ENCODE results near the gene PODXL2. TPM values are rescaled to one million over a fixed set of nuclear protein-coding genes. Genes with fewer than 3 reads are reported as not detected.

Gene PODXL2
- total and polyA plus RNA-seq, 8 donors = 2.9 to 18.0 (median 14.5) TPM

DNA sequence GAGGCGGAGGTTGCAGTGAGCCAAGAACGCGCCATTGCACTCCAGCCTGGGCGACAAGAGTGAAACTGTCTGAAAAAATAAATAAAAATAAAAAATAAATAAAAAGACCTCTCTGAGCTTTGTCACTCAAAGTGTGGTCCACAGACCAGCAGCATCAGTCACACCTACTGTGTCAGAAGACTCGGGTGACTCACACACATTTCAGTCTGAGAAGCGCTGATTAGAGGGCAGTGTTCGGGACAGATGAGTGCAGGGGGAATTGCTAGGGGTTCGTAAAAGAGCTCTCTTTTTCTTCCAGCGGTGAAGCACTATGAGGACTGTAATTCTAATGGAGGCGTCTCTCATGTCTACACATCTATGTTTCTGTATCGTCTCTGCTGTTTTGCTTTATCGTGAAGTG, 5.7 kb downstream of the PODXL2 start:
- no peak for DNase-seq
- intact Hi-C loops (cut with DNase I) = no loop called here

GRCh38 chr3:127637546-127637945, 8.6 kb downstream of the PODXL2 start:
- Histone ChIP-seq H3K27me3 (no peaks in the 10 kb centered on the region), H3K36me3 (no peaks in the 10 kb centered on the region), H3K27ac (no peak overlapping the region), H3K4me3 (no peak overlapping the region), H3K9me3 (no peaks in the 10 kb centered on the region), H3K4me1 (no peaks in the 10 kb centered on the region)
- intact Hi-C loops (cut with DNase I) = no loop called here
- TF ChIP-seq, protein P1, sequence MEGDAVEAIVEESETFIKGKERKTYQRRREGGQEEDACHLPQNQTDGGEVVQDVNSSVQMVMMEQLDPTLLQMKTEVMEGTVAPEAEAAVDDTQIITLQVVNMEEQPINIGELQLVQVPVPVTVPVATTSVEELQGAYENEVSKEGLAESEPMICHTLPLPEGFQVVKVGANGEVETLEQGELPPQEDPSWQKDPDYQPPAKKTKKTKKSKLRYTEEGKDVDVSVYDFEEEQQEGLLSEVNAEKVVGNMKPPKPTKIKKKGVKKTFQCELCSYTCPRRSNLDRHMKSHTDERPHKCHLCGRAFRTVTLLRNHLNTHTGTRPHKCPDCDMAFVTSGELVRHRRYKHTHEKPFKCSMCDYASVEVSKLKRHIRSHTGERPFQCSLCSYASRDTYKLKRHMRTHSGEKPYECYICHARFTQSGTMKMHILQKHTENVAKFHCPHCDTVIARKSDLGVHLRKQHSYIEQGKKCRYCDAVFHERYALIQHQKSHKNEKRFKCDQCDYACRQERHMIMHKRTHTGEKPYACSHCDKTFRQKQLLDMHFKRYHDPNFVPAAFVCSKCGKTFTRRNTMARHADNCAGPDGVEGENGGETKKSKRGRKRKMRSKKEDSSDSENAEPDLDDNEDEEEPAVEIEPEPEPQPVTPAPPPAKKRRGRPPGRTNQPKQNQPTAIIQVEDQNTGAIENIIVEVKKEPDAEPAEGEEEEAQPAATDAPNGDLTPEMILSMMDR (IDR thresholded peaks at IDR 0.05) = no peak
- ATAC-seq = no peak
- DNase-seq = no peak

More for the DNA sequence above, 5.7 kb downstream of the PODXL2 start:
- Histone ChIP-seq H3K27me3 (peaks cover 4 to 26% of the 10 kb centered on the region in 2 donors), H3K4me1 (peaks cover 5 to 8% of the 10 kb centered on the region in 2 donors), H3K9me3 (no peaks in the 10 kb centered on the region), H3K4me3 (no peak overlapping the region), H3K27ac (no peak overlapping the region), H3K36me3 (no peaks in the 10 kb centered on the region)
- TF ChIP-seq, protein P1 (IDR thresholded peaks at IDR 0.05) = no peak
- no peak for ATAC-seq

- intact Hi-C loops (cut with DNase I) = no loop called here
- Histone ChIP-seq H3K36me3 (no peaks in the 10 kb centered on the region), H3K27ac (no peak overlapping the region), H3K27me3 (no peaks in the 10 kb centered on the region), H3K4me3 (no peak overlapping the region), H3K9me3 (no peaks in the 10 kb centered on the region), H3K4me1 (no peaks in the 10 kb centered on the region)
- ATAC-seq (no peak), DNase-seq (no peak)
- TF ChIP-seq, protein P1 (IDR thresholded peaks at IDR 0.05) = no peak
Observed at GRCh38 chr3:127637971-127638370, 9.0 kb downstream of the PODXL2 start.

- ATAC-seq = no peak
- TF ChIP-seq, protein P1 (IDR thresholded peaks at IDR 0.05) = no peak
- Histone ChIP-seq H3K27ac (no peak overlapping the region), H3K9me3 (no peaks in the 10 kb centered on the region), H3K4me1 (no peaks in the 10 kb centered on the region), H3K4me3 (no peak overlapping the region), H3K27me3 (no peaks in the 10 kb centered on the region), H3K36me3 (no peaks in the 10 kb centered on the region)
- intact Hi-C loops (cut with DNase I) = no loop called here
- DNase-seq = peak in 1 of 4 donors; percentile 45
Observed at GRCh38 chr3:127639173-127640041, 10.4 kb downstream of the PODXL2 start.

DNA sequence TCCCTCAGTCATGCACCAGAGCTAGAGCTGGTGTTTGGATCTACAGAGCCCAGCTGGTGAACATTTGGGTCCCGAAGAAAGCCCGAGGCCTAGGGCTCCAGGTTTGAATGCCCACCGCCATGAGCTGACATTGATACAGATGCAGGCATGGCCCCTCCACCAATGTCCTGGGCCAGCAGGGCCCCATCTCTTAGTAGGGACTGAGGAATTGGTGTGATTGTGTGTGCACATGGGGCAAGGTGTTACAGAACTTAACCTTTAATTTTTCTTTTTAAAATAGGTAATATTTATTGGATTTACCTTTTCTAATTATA, 11.0 kb downstream of the PODXL2 start:
- Histone ChIP-seq H3K4me1 (no peaks in the 10 kb centered on the region), H3K36me3 (no peaks in the 10 kb centered on the region), H3K27ac (no peak overlapping the region), H3K4me3 (no peak overlapping the region), H3K9me3 (no peaks in the 10 kb centered on the region), H3K27me3 (no peaks in the 10 kb centered on the region)
- intact Hi-C loops (cut with DNase I) = no loop called here
- no peak for ATAC-seq
- TF ChIP-seq, protein P1 (IDR thresholded peaks at IDR 0.05) = no peak
- peak in 1 of 4 donors; percentile 34 for DNase-seq

Measured in left lung (tissue), 10 donors.